Dermis microvascular lymphatic vessel endothelial cell (primary cell): ENCODE data around the gene MPND. TPM values are rescaled to one million over a fixed set of nuclear protein-coding genes. Genes with fewer than 3 reads are reported as not detected.
"Not testable (repeated sequence)": the region's sequence is repeated elsewhere in the genome, so short reads cannot be mapped to it uniquely, and the experiment has no call there.

ENCODE experiments used
- DNase-seq, 2 donors: peaks; one replicate each; pipeline versions ENCODE4 v3.0.0 to v3.0.0-alpha.2; 2010; ENCODE audit warnings: low read depth in 2 of 2
- total RNA-seq: library from RNA; depleted of rRNA; stranded (reverse); fragments of >200 nt; gene quantifications from 2 replicates; pipeline ENCODE4 v1.2.1, GENCODE V29; 2014

The MPND gene
- total RNA-seq, 1 donor from 2014 or later: 5.8 TPM

- DNase-seq: no peak
Measured at GRCh38 chr19:4320419-4320818, 22.9 kb upstream of the MPND start.

GRCh38 chr19:4322942-4323665 is 20.3 kb upstream of the MPND start:
- no peak for DNase-seq

- DNase-seq: no peak
Measured at GRCh38 chr19:4323692-4324091, 19.7 kb upstream of the MPND start.

- DNase-seq: no peak
Measured at GRCh38 chr19:4324228-4324627, 19.1 kb upstream of the MPND start.

- DNase-seq: no peak
Measured at GRCh38 chr19:4326215-4326836, 17.0 kb upstream of the MPND start.

- no peak for DNase-seq
Measured at GRCh38 chr19:4326837-4327251, 16.5 kb upstream of the MPND start.

GRCh38 chr19:4327252-4327876 is 16.0 kb upstream of the MPND start:
- peak in 1 of 2 donors; percentile 19 for DNase-seq

- no peak for DNase-seq
Measured at GRCh38 chr19:4327877-4328242, 15.5 kb upstream of the MPND start.

GRCh38 chr19:4328243-4328990 is 14.9 kb upstream of the MPND start:
- DNase-seq: peak; percentile 30 to 82

- not testable (repeated sequence) for DNase-seq
Measured at GRCh38 chr19:4328991-4329681, 14.2 kb upstream of the MPND start.

- DNase-seq: no peak
Measured at GRCh38 chr19:4329858-4330257, 13.5 kb upstream of the MPND start.

- no peak for DNase-seq
Measured at GRCh38 chr19:4334929-4335570, 8.3 kb upstream of the MPND start.

GRCh38 chr19:4337906-4338440 is 5.4 kb upstream of the MPND start:
- peak; percentile 46 to 51 for DNase-seq

GRCh38 chr19:4338441-4339355 is 4.7 kb upstream of the MPND start, which contains the start of gene STAP2:
Gene STAP2 (minus strand): TSS chr19:4338827. CDS start chr19:4338753, 74 bp downstream.
- peak; percentile 25 to 61 for DNase-seq

- no peak for DNase-seq
Measured at GRCh38 chr19:4342314-4342614, 1.1 kb upstream of the MPND start.

- peak; percentile 100 for DNase-seq
Measured at GRCh38 chr19:4342615-4343369, 570 bp upstream of the MPND start.

- no peak for DNase-seq
Measured at GRCh38 chr19:4345342-4346019, 2.1 kb downstream of the MPND start.

- DNase-seq: no peak
Measured at GRCh38 chr19:4346020-4346383, 2.6 kb downstream of the MPND start.
